RWPE2 (cell line): ENCODE data around the gene ACTR3C.
A peak's percentile ranks its signal among the peaks of the same experiment; 100 is the strongest.
"Not testable (repeated sequence)": the region's sequence is repeated elsewhere in the genome, so short reads cannot be mapped to it uniquely, and the experiment has no call there.

ENCODE experiments used
- ATAC-seq: fragments of 200-7000 bp; cut with Tn5 transposase; 3 replicates; pipeline ENCODE4 v1.9.1; 2021; ENCODE audit warnings: low read depth
- DNase-seq: peaks from one replicate; pipeline ENCODE4 v3.0.0-alpha.2; 2020; ENCODE audit warnings: low spot score
- H3K27ac ChIP-seq: fragments of 450-650 bp; 2 replicates; pipeline ENCODE4 v1.5.1; 2017; ENCODE audit warnings: mild to moderate bottlenecking; ENCODE audit not compliant: poor library complexity, severe bottlenecking
- H3K27me3 ChIP-seq: fragments of 250-450 bp; sonication (Bioruptor Pico); 2 replicates; pipeline ENCODE4 v1.5.1; 2021; ENCODE audit warnings: mild to moderate bottlenecking, moderate library complexity; ENCODE audit not compliant: insufficient read depth, poor library complexity, severe bottlenecking
- H3K36me3 ChIP-seq: fragments of 250-450 bp; sonication (Bioruptor Pico); 2 replicates; pipeline ENCODE4 v1.5.1; 2020; ENCODE audit warnings: low read depth, mild to moderate bottlenecking, moderate library complexity
- H3K4me1 ChIP-seq: fragments of 250-450 bp; sonication (Bioruptor Pico); 2 replicates; pipeline ENCODE4 v1.5.1; 2021; ENCODE audit warnings: mild to moderate bottlenecking, moderate library complexity; ENCODE audit not compliant: insufficient read depth, poor library complexity, severe bottlenecking
- H3K4me3 ChIP-seq: fragments of 250-450 bp; sonication (Bioruptor Pico); 2 replicates; pipeline ENCODE4 v1.5.1; 2021; ENCODE audit warnings: mild to moderate bottlenecking, moderate library complexity; ENCODE audit not compliant: severe bottlenecking
- H3K9me3 ChIP-seq: fragments of 250-450 bp; sonication (Bioruptor Pico); 2 replicates; pipeline ENCODE4 v1.5.1; 2021; ENCODE audit warnings: mild to moderate bottlenecking, moderate library complexity; ENCODE audit not compliant: severe bottlenecking
- TF ChIP-seq, protein P1 (sequence below): fragments of 450-650 bp; IDR thresholded peaks from one replicate; pipeline ENCODE4 v1.5.1; 2017; ENCODE audit warnings: mild to moderate bottlenecking, moderate library complexity; ENCODE audit not compliant: poor library complexity, severe bottlenecking

Gene ACTR3C

DNA sequence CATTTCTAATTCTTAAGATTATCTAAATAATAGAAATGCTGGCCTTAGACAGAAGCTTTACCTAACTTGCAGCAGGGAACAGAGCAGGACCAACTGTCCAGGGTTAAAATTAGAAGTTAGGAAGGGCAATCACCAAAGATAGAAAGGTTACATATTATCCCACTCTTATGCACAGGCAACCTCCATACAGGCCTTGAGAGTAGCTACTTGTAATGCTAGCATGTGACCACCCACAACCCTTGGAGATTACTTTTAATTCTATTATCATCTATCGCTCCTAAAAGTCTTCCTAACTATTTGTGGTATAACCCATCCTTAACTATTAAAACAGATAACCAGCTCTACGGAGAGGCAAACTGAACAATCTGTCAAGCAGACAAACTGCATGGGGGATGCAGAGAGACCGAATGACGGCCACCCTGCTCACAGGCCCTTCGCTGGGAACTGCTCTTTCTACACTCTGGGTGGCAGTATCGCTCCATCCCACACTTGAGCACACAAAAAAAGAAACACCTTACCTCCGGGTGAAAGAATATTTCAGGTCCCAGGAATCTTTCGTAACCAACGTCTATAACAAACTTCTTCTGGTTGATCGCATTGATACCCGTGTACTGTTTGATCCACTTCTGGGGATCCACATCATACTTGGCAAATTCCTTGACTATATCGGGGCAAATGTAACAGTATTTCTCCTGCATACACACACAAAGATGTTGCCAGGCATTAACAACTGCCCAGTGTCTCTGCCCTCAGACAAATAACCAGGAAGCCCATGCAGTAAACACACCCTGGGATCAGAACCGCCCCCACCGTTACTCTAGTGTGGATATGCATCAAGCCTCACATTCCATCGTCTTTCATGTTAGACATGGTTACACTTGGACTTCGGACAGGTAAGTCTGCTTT is 37.2 kb downstream of the ACTR3C start:
- TF ChIP-seq, protein P1, sequence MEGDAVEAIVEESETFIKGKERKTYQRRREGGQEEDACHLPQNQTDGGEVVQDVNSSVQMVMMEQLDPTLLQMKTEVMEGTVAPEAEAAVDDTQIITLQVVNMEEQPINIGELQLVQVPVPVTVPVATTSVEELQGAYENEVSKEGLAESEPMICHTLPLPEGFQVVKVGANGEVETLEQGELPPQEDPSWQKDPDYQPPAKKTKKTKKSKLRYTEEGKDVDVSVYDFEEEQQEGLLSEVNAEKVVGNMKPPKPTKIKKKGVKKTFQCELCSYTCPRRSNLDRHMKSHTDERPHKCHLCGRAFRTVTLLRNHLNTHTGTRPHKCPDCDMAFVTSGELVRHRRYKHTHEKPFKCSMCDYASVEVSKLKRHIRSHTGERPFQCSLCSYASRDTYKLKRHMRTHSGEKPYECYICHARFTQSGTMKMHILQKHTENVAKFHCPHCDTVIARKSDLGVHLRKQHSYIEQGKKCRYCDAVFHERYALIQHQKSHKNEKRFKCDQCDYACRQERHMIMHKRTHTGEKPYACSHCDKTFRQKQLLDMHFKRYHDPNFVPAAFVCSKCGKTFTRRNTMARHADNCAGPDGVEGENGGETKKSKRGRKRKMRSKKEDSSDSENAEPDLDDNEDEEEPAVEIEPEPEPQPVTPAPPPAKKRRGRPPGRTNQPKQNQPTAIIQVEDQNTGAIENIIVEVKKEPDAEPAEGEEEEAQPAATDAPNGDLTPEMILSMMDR: peak; percentile 70
- not testable (repeated sequence) for H3K9me3 ChIP-seq, DNase-seq, H3K4me3 ChIP-seq, H3K36me3 ChIP-seq, H3K27me3 ChIP-seq, H3K4me1 ChIP-seq, H3K27ac ChIP-seq
- ATAC-seq: peak; percentile 67

DNA sequence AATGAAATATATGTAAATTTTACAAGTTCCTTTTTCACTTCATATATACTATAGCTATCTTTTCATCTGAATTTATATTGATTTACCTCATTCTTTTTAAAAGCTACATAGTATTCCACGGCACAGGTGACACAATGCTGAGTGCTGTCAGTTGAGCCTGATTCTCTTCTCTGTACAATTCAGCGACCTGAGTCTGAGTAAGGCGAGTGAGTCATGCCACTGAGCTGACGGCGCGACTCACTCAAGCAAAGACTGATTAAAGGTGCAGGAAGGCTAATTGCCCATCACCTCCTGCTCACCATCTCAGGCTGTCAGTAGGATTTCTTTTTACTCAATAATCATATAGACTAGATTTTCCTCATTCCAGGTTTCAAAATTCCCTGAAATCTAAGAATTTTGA is 39.7 kb downstream of the ACTR3C start:
- peak; percentile 95 for ATAC-seq
- H3K9me3 ChIP-seq: not testable (repeated sequence)

DNA sequence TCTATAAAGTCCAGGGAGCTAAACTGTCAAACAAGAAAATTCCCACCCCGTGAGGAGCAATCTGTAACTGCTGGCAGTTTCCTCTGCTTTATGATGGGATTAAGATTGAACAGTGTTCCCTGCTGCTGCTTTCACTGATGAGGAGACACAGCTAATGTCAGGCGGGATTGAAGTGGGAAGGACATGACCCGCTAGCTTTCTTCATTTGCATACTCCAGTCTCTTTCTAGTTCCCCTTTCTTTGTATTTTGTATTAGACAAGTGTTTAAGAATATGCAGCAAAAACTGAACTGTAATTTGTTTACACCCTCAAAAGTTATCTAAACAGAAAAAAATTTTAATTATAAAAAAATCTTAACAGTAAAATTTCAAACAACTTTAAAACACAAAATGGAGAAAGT is 40.2 kb downstream of the ACTR3C start:
- H3K4me1 ChIP-seq, ATAC-seq, H3K4me3 ChIP-seq, H3K27ac ChIP-seq, H3K36me3 ChIP-seq, H3K27me3 ChIP-seq, H3K9me3 ChIP-seq, DNase-seq: not testable (repeated sequence)

More for the DNA sequence above, 39.7 kb downstream of the ACTR3C start:
- not testable (repeated sequence) for H3K27ac ChIP-seq, H3K4me3 ChIP-seq, DNase-seq, H3K36me3 ChIP-seq, H3K27me3 ChIP-seq, H3K4me1 ChIP-seq

DNA sequence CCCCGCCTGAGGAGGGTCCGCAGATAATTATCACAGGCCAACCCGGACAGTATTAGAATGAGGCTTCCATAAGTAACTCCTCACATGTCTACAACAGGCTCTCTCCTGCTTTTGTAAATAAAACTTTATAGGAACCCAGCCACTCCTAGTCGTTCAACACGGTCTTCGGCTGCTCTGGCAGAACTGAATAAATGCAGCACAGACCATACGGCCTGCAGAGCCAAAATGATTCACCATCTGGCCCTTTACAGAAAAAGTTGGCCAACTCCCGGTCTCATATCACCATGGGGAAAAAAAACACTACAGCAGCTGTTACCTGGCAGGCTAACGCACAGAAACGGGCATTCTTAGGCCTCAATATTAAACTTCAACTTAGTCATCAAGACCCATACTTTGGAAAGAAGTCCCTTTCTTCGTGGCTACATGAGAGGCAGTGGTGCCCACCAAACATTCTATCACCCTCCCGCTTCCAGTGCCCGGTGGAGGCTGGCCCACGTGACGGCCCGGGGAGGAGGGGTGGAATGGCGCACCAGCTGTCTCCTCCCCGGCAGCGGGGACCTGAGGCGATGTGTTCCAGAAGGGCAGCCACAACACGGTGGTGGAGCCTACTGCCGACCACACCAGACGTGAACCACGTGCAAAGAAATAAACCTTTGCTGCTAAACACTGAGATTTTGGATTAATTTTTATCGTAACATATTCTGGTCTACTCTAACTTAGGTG is 41.5 kb downstream of the ACTR3C start:
- not testable (repeated sequence) for H3K36me3 ChIP-seq

DNA sequence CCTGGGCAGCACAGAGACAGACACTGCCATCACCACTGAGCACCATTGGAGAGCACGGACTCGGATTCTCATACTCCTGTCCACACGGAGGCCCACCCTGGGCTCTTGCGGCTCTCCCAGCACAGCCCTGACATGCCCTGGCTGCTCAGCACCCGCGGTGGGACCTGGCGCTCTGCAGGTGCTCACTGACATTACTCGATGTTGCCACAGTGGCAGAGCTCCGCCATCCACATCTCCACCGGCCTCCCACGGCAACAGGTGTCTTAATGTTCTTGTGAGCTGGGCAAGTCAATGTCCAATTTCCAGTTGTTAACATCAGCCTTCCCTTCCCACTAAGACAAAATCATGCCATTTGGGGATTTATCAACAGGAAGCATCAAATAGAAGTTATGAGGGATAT is 45.0 kb downstream of the ACTR3C start:
- not testable (repeated sequence) for H3K27ac ChIP-seq, H3K4me3 ChIP-seq, H3K27me3 ChIP-seq, H3K36me3 ChIP-seq, H3K9me3 ChIP-seq, DNase-seq, ATAC-seq, H3K4me1 ChIP-seq

More for the DNA sequence above, 41.5 kb downstream of the ACTR3C start:
- not testable (repeated sequence) for H3K9me3 ChIP-seq, H3K4me1 ChIP-seq, H3K4me3 ChIP-seq, DNase-seq, H3K27me3 ChIP-seq, H3K27ac ChIP-seq, ATAC-seq

DNA sequence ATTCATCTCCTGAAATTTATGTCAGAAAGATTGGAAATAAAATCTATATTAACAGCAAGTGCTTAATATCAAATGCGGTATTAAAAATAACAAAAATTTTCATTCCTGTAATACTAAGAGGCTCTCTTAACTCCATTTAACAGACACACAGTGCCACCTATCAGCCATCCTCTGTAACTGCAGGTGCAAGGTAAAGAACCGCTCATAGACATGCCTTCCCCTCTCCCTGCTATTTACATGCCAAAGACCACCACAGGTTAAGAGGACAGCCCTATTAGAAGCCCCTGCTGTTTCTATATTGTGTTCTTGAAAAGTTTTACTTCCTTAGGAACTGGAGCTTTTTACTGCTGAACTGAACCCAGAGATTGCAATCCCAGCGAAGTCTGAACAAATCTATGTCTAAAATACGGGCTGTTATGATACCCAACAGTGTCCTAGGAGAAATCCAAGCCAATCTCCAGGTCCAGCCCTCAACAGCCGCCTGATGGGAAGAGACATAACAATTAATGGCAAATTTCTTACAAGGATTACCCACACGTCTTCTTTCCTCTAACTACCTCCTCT is 47.1 kb downstream of the ACTR3C start:
- not testable (repeated sequence) for H3K36me3 ChIP-seq, DNase-seq, H3K9me3 ChIP-seq, H3K27me3 ChIP-seq, H3K4me1 ChIP-seq, H3K4me3 ChIP-seq, H3K27ac ChIP-seq
- ATAC-seq: peak; percentile 67
- TF ChIP-seq, protein P1: peak; percentile 76

DNA sequence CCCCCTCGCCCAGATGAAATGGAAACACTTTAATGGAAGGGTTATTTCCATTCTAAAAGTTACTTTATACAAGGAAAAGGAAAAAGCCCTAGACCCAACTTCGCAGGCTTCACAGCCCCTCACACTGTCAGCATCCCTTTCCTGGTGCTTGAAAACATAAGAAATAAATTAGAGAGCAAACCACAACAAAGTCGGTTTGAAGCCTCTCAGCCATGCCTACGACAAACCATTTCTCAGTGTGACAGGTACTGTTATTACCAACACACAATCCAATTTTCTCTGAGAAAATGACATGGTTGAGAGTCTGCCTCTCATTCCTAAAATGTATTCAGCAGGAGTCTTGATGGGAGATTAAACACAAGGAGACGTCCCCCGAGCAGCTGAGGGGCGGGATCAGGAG is 51.4 kb downstream of the ACTR3C start:
- DNase-seq, H3K4me3 ChIP-seq, H3K27ac ChIP-seq, ATAC-seq, H3K36me3 ChIP-seq, H3K27me3 ChIP-seq, H3K9me3 ChIP-seq, H3K4me1 ChIP-seq: not testable (repeated sequence)

DNA sequence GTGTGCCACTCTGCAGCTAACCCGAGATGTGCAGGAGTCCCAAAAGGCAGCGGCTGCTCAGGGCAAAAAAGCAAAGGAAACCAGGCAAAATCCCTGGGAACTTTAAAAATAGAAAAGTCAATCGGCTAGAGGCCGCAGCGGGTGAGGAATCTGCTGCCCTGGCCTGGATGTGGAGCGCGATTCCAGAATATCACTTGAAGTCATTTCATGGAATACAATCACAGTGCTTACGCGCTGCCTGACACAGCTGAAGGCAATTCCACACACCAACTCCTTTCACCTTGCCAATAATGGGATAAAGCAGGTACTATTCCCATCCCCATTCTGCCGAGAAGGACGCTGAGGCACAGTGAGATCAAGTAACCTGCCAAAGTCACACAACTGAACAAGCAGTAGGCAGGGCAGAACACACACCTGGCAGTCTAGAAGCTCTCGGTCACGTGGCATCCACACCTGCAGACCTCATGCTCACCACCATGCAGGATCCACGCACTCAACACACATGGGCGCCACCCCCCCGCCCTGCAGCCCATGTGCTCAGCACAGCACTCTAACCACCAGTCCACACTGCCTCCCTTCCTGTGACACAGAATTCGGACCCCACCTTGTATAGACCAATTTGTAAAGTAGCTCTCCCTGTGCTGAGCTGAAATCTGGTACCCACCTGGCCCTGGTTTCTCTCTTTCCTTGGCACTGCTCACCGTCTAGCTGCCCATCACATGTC is 53.1 kb downstream of the ACTR3C start:
- not testable (repeated sequence) for H3K4me3 ChIP-seq, ATAC-seq, H3K4me1 ChIP-seq, H3K27ac ChIP-seq, H3K36me3 ChIP-seq, H3K9me3 ChIP-seq, DNase-seq, H3K27me3 ChIP-seq

DNA sequence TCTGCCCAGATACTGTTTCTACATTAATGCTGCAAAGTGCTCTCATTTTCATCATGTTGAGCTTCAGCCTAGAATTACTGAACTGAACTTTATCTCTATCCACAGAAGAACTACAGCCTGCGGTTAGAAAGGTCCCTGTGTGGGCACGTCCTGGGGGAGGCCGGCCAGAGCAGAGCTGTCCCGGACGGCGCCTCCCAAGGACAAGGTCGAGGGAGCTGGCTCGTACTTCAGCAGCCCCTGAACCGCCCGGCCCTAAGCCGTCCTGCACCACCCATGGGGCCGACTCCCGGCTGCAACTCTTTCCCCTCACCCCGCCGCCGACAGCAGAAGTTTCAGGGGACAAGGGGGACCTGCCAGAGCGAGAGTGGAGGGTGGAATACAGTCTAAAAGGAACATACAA is 54.5 kb downstream of the ACTR3C start:
- H3K27me3 ChIP-seq, DNase-seq, H3K4me3 ChIP-seq, H3K27ac ChIP-seq, ATAC-seq, H3K36me3 ChIP-seq, H3K4me1 ChIP-seq, H3K9me3 ChIP-seq: not testable (repeated sequence)
